Stimulated activated CD8-positive, alpha-beta memory T cell treated with anti-CD3 and anti-CD28 coated beads, Interleukin-4, amount 100 ng/mL, for 1 hour (primary cell): Measurements from ENCODE around the gene INO80E.

Experiments used
- DNase-seq, 2 donors: peaks; one replicate each; pipeline ENCODE4 v3.0.0-alpha.2; 2020; ENCODE audit warnings: low read depth in 2 of 2, low spot score in 1 of 2

INO80E gene

DNA sequence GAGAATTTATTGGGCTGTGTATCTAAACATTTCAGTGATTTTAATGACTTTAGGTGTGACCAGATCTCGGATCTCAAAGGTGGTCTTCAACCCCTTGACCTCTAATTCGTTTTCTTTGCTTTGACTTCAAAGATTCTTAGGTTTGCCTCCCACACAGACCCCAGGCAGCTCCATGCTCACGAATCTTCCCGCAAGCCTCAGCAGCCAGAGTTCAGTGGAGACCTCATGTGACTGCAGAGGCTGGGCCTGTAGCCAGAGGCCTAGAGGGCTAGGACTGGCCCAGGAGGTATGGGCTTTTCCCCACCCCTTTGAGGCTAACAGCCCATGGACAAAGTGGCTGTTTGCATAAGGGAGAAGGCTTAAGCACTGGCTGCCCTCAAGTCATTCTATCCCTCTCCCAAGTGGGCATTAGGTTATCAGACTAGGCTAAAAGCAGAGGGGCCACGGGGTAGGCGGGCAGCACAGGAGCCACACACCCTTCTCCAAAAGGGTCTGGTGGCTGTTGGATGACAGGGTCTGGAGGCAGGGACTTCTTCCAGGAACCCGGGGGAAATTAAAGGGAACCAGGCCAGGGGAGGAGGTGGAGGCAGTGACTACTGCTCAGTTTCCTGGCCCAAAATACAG, 3.6 kb upstream of the INO80E start:
- DNase-seq = no peak

GRCh38 chr16:29993191-29993902, 2.7 kb upstream of the INO80E start:
- DNase-seq = no peak

- DNase-seq = no peak
Observed at GRCh38 chr16:29993903-29994599, 2.0 kb upstream of the INO80E start.

GRCh38 chr16:29994600-29995323, 1.3 kb upstream of the INO80E start:
- peak in 1 of 2 donors; percentile 40 for DNase-seq

- DNase-seq = peak; percentile 61 to 75
Observed at GRCh38 chr16:29995324-29995910, 624 bp upstream of the INO80E start, which contains the start of gene HIRIP3. TSS of gene HIRIP3 (minus strand) at chr16:29995617. CDS start at chr16:29995605, 12 bp downstream.

DNA sequence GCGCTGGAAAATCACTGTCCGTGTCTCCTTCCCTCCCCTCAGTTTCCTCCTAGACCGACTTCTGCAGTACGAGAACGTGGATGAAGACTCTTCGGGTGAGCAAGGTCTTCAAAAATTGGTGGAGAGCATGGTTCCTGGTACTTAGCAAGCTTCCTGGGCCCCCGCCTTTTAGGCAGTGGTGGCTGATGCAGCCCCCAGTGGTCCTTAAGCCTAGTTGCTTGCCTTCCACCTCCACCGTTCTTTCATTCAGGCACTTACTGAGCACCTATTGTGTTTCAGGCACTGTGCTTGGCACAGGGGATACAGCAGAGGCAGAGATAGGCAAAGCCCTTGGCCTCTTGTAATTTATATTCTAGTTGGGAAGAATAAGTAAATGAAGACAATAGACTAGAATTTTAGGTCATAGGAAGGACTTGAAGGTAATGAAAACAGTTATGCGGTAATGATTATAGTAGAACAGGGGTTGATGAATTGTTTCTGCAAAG, 767 bp downstream of the INO80E start:
- DNase-seq = no peak

GRCh38 chr16:29999605-30000004, 3.6 kb downstream of the INO80E start:
- DNase-seq = no peak

GRCh38 chr16:30000735-30001631, 4.9 kb downstream of the INO80E start:
- DNase-seq = no peak

- no peak for DNase-seq
Observed at GRCh38 chr16:30002614-30003346, 6.7 kb downstream of the INO80E start.

GRCh38 chr16:30003670-30004423, 7.8 kb downstream of the INO80E start:
- DNase-seq = no peak

- DNase-seq = no peak
Observed at GRCh38 chr16:30004424-30004776, 8.4 kb downstream of the INO80E start.

DNA sequence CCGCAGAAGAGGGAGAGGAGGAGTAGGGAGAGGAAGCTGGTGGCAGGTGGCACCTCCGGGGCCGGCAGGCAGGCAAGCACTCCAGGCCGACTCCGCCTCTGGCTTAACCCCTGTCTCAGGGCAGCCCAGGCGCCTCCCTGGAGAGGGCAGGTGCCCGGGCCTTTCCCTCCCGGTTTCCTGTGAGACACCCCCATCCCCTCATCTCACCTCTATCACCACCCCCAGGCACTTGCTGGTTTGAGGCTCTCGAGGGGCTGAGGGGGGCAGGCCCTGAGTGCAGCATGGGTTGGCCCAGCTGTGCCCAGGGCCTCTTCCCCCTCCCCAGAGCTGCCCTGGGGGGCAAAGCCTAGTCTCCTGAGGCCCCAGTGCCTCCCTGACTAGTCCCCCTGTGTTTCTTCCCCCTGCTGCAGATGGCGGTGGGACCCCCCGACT, 8.8 kb downstream of the INO80E start:
- no peak for DNase-seq

GRCh38 chr16:30005341-30006094, 9.5 kb downstream of the INO80E start:
- no peak for DNase-seq

- no peak for DNase-seq
Observed at GRCh38 chr16:30006095-30006473, 10.0 kb downstream of the INO80E start.

DNA sequence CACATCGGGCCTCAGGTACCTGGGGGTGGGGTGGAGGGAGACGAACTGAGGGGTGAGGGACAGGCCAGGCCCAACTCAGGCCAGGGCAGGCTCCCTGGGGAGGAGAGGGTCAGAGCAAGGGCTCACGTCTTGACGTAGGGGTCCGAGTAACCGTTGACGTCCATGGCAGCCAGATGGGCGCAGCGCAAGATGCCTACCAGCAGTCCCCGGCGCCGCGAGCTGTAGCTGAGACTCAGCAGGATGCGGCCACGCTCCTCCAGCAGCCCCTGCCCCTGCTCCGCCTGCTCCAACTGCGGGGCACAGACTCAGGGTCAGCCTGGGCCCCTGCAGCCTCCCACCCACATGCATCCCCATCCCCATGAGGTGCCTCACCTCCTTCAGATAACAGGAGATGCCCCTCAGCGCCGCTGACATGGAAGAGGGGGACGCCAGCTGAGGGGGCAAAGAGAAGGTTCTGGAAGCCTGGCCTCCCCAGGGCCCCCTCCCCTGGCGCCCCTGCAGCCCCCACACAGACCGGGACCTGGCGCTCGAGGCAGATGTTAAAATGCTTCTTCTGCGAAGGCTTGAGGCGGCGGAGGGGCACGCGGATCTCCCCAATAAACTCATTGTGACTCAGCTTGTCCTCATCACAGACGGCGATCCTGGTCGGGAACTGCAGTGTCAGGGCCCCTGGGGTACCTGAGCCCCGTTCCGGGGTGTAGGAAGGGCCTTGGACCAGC, 10.8 kb downstream of the INO80E start:
- DNase-seq = no peak

DNA sequence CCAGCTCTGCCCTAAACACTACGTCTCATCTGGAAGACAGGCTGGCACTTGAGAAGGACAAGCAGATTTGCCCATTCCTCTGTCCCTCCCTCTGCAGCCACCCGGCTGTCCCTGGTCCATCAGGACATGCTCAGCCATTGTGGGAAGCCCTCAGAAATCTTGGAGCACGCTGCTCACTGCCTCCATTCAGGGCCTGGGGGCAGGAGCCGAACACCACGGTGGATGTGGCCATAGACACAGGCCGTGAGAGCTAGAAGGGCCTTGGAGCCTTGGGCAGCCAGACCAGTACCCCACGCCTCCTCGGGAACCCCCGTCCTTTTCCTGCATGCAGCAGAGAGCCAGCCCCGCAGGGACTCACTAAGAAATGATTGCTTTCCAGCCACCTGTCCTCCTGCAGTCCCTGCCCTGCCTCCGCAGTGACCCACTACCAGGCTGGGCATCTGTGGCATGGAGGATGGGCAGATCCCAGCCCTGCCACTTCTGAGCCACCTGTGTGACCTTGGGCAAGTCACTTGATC, 11.4 kb downstream of the INO80E start:
- DNase-seq = no peak
